ENCODE results near the gene PDE11A. TPM values are rescaled to one million over a fixed set of nuclear protein-coding genes. Genes with fewer than 3 reads are reported as not detected.

Gene PDE11A
- total and polyA plus RNA-seq, 2 of the 13 experiments (the other 11 are each of a cell fraction or from before 2014, with no cell fraction given) = 1.2 to 1.7 TPM

DNA sequence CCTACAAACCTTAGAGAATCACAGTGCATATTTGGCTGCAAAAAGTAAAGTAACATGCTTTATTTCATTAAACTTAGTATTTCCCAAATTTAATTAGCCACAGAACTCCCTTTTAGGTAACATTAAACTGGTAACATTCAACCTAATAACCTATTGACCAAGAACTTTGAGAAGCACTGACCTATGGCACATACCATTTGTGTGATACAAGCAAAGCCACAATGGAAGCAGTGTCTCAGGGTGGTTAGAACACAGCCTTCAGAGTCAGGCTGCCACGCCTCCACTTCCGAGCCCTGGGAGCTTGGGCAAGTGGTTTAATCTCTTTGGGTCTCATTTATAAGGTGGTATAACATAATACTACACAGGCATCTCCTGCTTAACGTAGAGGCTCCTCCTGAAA is 301.4 kb downstream of the PDE11A start:
- FAIRE-seq (peak; percentile 8), DNase-seq (ENCODE audit: low spot score) (peak; percentile 88), ATAC-seq (peak; percentile 91)
- H3K9me3 ChIP-seq (ENCODE audit: low read length) = no peaks in the 10 kb centered on the region
- in situ Hi-C loops (cut with HindIII; ENCODE audit: extremely low pct_ligation_motif_present, low pct_unique_long_range_greater_than_20kb) (no loop called here), intact Hi-C loops (cut with micrococcal nuclease; ENCODE audit: unreplicated experiment) (no loop called here)
- no peaks in the 10 kb centered on the region for H4K20me1 ChIP-seq (ENCODE audit: insufficient read depth, low read length)
- ChIA-PET POLR2A (no interaction called here), CTCF (ENCODE audit: low intra/inter-chr PET ratio, low total read pairs) (interaction anchor here (1.3 kb wide), 1 partner anchor 28 kb away, joined by 3 read pairs; no protein-coding TSS in a partner anchor)
- no peaks in the 10 kb centered on the region for H3K27me3 ChIP-seq (ENCODE audit: control insufficient read depth in 1 of 2, insufficient read depth in 2 of 2, low read length in 2 of 2)
- H3K4me2 ChIP-seq (ENCODE audit: low read depth, low read length) = peak overlapping the region; percentile 43
- H3K36me3 ChIP-seq (replicated peaks in 1 of 2; ENCODE audit: control insufficient read depth in 1 of 2, insufficient read depth in 2 of 2, low read length in 2 of 2) = no peaks in the 10 kb centered on the region
- BruUV-seq (replicated peaks) = no TSS peak
- H3K4me1 ChIP-seq (ENCODE audit: insufficient read depth, low read length) = peaks cover 30% of the 10 kb centered on the region
- H3K9ac ChIP-seq (ENCODE audit: insufficient read depth, low read depth, low read length) = no peak overlapping the region
- H3K79me2 ChIP-seq (ENCODE audit: insufficient read depth, low read length) = no peaks in the 10 kb centered on the region
- H3K27ac ChIP-seq (ENCODE audit: extremely low read length, insufficient read depth, low read length) = peak overlapping the region; percentile 28
- WGBS (ENCODE audit: low lambda C conversion rate) = 21% methylated on average over 3 of the region's 3 CpGs
- H2AFZ ChIP-seq (ENCODE audit: low read length) = no peak overlapping the region
- peak overlapping the region in 1 of 3 experiments; percentile 19; a peak in 1 of 6 replicates for H3K4me3 ChIP-seq (replicated peaks in 1 of 3; ENCODE audit: insufficient read depth in 1 of 3, low read depth in 2 of 3, low read length in 3 of 3)
- TF ChIP-seq POLR2AphosphoS5 (IDR thresholded peaks at IDR 0.05; ENCODE audit: low read depth, low read length) (no peak), HOXA7 (CRISPR knock-in tag; IDR thresholded peaks at IDR 0.05) (no peak), HNRNPLL (IDR thresholded peaks at IDR 0.05; ENCODE audit: low read depth, low read length, poor library complexity, severe bottlenecking) (no peak), HOMEZ (CRISPR knock-in tag; IDR thresholded peaks at IDR 0.05; ENCODE audit: low read depth) (peak; percentile 69; the same call in 1 of the 2 replicates), ASH2L (IDR thresholded peaks at IDR 0.05; ENCODE audit: insufficient read length, low read depth, low read length) (peak; percentile 48), ETV6 (CRISPR knock-in tag; conservative IDR thresholded peaks at IDR 0.05) (no peak), CHD4 (IDR thresholded peaks at IDR 0.05; ENCODE audit: borderline replicate concordance, low read length) (no peak), ZBTB34 (CRISPR knock-in tag; IDR thresholded peaks at IDR 0.05) (0 out of 2 replicates have a peak, but pooled peaks have one; percentile 18), ZFP36L2 (CRISPR knock-in tag; IDR thresholded peaks at IDR 0.05) (no peak), TARDBP (CRISPR knock-in tag; IDR thresholded peaks at IDR 0.05) (no peak), HNF4A (CRISPR knock-in tag; IDR thresholded peaks at IDR 0.05) (peak; percentile 56), ZNF224 (CRISPR knock-in tag; IDR thresholded peaks at IDR 0.05) (no peak), JARID2 (CRISPR knock-in tag; IDR thresholded peaks at IDR 0.05; ENCODE audit: insufficient replicate concordance) (no peak), RARG (CRISPR knock-in tag; IDR thresholded peaks at IDR 0.05; ENCODE audit: low read depth) (no peak), ZNF34 (CRISPR knock-in tag; IDR thresholded peaks at IDR 0.05; ENCODE audit: borderline replicate concordance) (no peak), ETV5 (CRISPR knock-in tag; IDR thresholded peaks at IDR 0.05; ENCODE audit: borderline replicate concordance) (peak; percentile 68; the same call in 1 of the 2 replicates), RXRA (CRISPR knock-in tag; IDR thresholded peaks at IDR 0.05) (peak; percentile 64; the same call in 1 of the 2 replicates), RXRB (CRISPR knock-in tag; IDR thresholded peaks at IDR 0.05; ENCODE audit: borderline replicate concordance) (peak; percentile 87), XRCC5 (optimal IDR thresholded peaks at IDR 0.05; ENCODE audit: low read length) (no peak), ZNF546 (CRISPR knock-in tag; conservative IDR thresholded peaks at IDR 0.05) (no peak)
